NCI-H345 treated with DMSO at 0.1 percent for 48 hours (cell line): Measurements from ENCODE around the gene ZNF578.
"Not testable (repeated sequence)": the region's sequence is repeated elsewhere in the genome, so short reads cannot be mapped to it uniquely, and the experiment has no call there.

Experiments
- DNase-seq: peaks from one replicate; lab custom pipeline; 2025; ENCODE audit not compliant: unreplicated experiment; lab: John Stamatoyannopoulos, UW

The ZNF578 gene

GRCh38 chr19:52507266-52507665, 53.9 kb downstream of the ZNF578 start:
- DNase-seq, result no peak

GRCh38 chr19:52516191-52516590, 62.8 kb downstream of the ZNF578 start:
- no peak for DNase-seq

GRCh38 chr19:52518646-52519045, 65.3 kb downstream of the ZNF578 start:
- no peak for DNase-seq

GRCh38 chr19:52519175-52519574, 65.8 kb downstream of the ZNF578 start:
- not testable (repeated sequence) for DNase-seq

- DNase-seq, result no peak
Observed at GRCh38 chr19:52520013-52520412, 66.7 kb downstream of the ZNF578 start.

GRCh38 chr19:52522551-52522950, 69.2 kb downstream of the ZNF578 start:
- DNase-seq, result no peak

GRCh38 chr19:52524086-52524485, 70.7 kb downstream of the ZNF578 start:
- no peak for DNase-seq

- DNase-seq, result peak; percentile 67
Observed at GRCh38 chr19:52527134-52527955, 74.0 kb downstream of the ZNF578 start, which contains the start of gene ZNF808. ZNF808 (plus strand) TSS chr19:52527668; CDS start chr19:52543285, 15,617 bp downstream.

- DNase-seq, result no peak
Observed at GRCh38 chr19:52527956-52528351, 74.6 kb downstream of the ZNF578 start.

- DNase-seq, result no peak
Observed at GRCh38 chr19:52532480-52532879, 79.1 kb downstream of the ZNF578 start.

GRCh38 chr19:52533901-52534300, 80.5 kb downstream of the ZNF578 start:
- no peak for DNase-seq

- not testable (repeated sequence) for DNase-seq
Observed at GRCh38 chr19:52535385-52535770, 82.0 kb downstream of the ZNF578 start.

- no peak for DNase-seq
Observed at GRCh38 chr19:52535771-52536447, 82.6 kb downstream of the ZNF578 start.

- DNase-seq, result no peak
Observed at GRCh38 chr19:52536448-52536800, 83.1 kb downstream of the ZNF578 start.

- DNase-seq, result not testable (repeated sequence)
Observed at GRCh38 chr19:52538815-52539214, 85.5 kb downstream of the ZNF578 start.

GRCh38 chr19:52541176-52541575, 87.8 kb downstream of the ZNF578 start:
- not testable (repeated sequence) for DNase-seq

- DNase-seq, result no peak
Observed at GRCh38 chr19:52541608-52542007, 88.3 kb downstream of the ZNF578 start.

GRCh38 chr19:52542541-52542940, 89.2 kb downstream of the ZNF578 start:
- not testable (repeated sequence) for DNase-seq

GRCh38 chr19:52542984-52543664, 89.8 kb downstream of the ZNF578 start:
- no peak for DNase-seq

- DNase-seq, result no peak
Observed at GRCh38 chr19:52554216-52554971, 101.0 kb downstream of the ZNF578 start.
